ENCODE data around the gene HLTF.
"Not testable (repeated sequence)": the region's sequence is repeated elsewhere in the genome, so short reads cannot be mapped to it uniquely, and the experiment has no call there.

Gene HLTF

DNA sequence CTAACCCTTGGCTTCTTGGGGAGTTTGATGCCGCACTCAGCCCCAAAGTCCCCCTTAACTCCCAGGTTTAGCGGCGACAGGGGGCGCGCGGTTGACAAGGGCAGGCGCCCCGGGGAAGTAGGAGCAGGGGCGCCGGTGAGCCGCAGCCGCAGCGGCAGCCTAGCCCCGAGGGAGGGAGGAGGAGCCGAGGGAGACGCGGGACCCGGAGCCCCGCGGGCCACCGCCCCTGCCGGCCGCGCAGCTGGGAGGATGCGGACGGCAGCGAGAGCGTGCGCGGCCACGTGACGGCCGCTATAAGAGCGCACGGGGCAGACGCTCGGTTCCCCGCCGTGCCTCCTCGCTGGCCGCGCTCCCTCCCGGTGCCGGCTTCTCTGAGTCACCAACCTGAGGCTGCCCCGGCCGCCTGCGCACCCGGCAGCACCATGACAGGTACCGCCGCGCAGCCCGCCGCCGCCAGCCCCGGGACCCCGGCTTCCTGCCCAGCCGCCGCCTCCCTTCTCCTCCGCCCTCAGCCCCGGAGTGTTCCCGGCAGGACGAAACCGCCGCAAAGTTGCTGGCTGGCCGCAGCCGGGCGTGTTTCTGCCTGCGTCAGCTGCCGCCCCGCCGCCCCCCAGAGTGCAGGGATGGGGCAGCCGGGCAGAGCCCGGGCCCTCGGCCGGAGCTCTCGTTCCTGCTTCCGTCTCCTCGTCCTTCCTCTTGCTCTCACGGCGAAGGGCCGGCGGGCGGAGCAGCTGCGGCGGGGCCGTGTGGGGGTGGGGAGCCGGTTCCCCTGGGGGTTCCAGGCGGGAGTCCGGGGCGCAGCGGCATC is 94.9 kb downstream of the HLTF start, which contains the start of gene GYG1:
GYG1 (plus strand) TSS at position 322 of the 808 bp plus-strand sequence; CDS start at position 423, 101 bp downstream.
- DNase-seq (ENCODE audit: low spot score): peak; percentile 86

DNA sequence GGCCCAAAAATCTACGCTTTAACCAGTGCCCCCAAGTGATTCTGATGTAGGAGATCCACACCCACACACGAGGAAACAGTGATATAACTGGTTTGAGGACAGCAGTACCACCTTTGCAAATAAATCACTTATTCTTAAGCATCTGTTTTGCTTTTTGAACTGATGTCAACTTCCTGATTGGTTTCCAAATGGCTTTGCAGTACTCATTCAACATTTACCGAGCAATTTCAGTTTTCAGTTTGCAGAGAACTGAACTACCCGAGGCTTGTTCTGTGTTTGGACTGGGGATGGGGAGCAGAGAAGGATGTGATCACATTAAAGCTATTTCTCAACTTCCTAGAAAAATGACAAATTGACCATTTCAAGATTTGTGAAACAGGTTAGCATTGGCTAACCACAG is 96.1 kb downstream of the HLTF start:
- no peak for DNase-seq (ENCODE audit: low spot score)

DNA sequence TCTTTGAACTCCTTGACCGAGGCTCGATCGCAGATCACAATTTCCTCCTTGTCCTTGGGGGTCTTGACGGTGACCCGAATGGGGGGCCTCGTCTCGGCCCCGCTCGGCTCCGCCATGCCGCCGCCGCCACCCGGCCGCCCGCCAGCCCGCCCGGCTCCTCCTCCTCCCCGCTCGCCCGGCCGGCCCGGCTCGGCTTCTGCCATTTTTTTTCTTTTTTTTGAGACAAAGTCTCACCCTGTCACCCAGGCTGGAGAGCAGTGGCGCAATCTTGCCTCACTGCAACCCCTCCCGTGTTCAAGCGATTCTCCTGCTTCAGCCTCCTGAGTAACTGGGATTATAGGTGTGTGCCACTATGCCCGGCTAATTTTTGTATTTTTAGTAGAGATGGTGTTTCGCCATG is 98.8 kb downstream of the HLTF start:
- DNase-seq (ENCODE audit: low spot score): not testable (repeated sequence)

DNA sequence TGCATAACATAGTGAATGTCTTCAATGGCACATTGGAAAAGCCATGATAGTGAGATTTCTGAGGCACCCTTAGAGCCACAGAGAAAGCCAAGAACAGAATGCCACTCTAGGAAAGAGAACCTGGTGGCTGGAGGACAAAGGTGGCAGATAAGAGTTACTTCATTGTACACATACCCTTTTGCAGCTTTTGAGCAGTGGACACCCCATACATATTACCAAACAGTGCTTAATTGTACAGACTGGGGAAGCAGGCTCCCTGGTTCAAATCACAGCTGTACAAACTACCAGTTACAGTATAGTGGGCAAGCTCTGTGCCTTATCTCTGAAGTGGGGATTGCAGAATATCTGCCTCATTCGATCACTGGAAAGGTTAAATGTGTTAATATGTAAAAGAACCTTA is 105.1 kb downstream of the HLTF start:
- DNase-seq (ENCODE audit: low spot score): no peak

All from CD4-positive, alpha-beta T cell treated with Interleukin-2 at 100 ng/mL for 4 hours (primary cell).